Pancreas (tissue), 10 donors: ENCODE results near the gene TRAPPC5. TPM values are rescaled to one million over a fixed set of nuclear protein-coding genes. Genes with fewer than 3 reads are reported as not detected.

Experiments used
- ATAC-seq, 4 donors: fragments of 200-7000 bp; cut with Tn5 transposase; one replicate each; pipeline versions ENCODE4 v1.8.0 to v1.9.1; 2020; ENCODE audit warnings: mild to moderate bottlenecking in 4 of 4, moderate library complexity in 4 of 4
- DNase-seq, 6 donors: peaks; one replicate each; pipeline ENCODE4 v3.0.0-alpha.2; 2020
- FAIRE-seq: peaks from 2 replicates; lab custom pipeline; 2012; peaks lifted over from hg19 to GRCh38; lab: Jason Lieb, UNC
- H3K27ac ChIP-seq, 4 donors: fragments of 200-600 bp; sonication (generic); 1 replicate in 3 of 4; 2 replicates in 1 of 4; pipeline versions ENCODE4 v1.5.0 to v1.8.0; 2020
- H3K27me3 ChIP-seq, 4 donors: fragments of 200-600 bp; one replicate each; pipeline ENCODE4 v1.8.0; 2021
- H3K36me3 ChIP-seq, 3 donors: fragments of 200-600 bp; sonication (generic) in 1 of 3; one replicate each; pipeline versions ENCODE4 v1.5.0 to v1.8.0; 2020 to 2021
- H3K4me1 ChIP-seq, 3 donors: fragments of 200-600 bp; one replicate each; pipeline ENCODE4 v1.8.0; 2021
- H3K4me3 ChIP-seq, 4 donors: fragments of 200-600 bp; sonication (generic) in 2 of 4; one replicate each; pipeline versions ENCODE4 v1.5.0 to v1.8.0; 2020 to 2021
- H3K9me3 ChIP-seq, 4 donors: fragments of 200-600 bp; one replicate each; pipeline ENCODE4 v1.8.0; 2021
- CTCF ChIP-seq, 4 donors: fragments of 200-600 bp; sonication (generic) in 3 of 4; IDR thresholded peaks; one replicate each; pipeline versions ENCODE4 v1.5.0 to v1.8.0; 2021; ENCODE audit warnings: antibody characterized with exemption in 4 of 4
- WGBS, 2 donors: extraction: QIAGEN DNeasy Blood & Tissue Kit; methylation state at CpG; one replicate each; pipeline ENCODE4 v1.1.7; 2013; 5-methylcytosine and 5-hydroxymethylcytosine counted together
- intact Hi-C, 3 donors: fragments of 100-400 bp; cut with DNase I; formaldehyde crosslinking; loops; one replicate each; pipeline versions ENCODE4 v1.11.1 to v1.14.2; 2022
- polyA plus RNA-seq, 2 donors: library from polyadenylated mRNA; stranded (reverse); fragments of 200-250 nt; gene quantifications; one replicate each; pipeline ENCODE4 v1.2.3, GENCODE V29; 2013
- total RNA-seq, 6 donors: library from RNA; stranded (reverse); fragmentation: NEBNext Ultra II Directional in 4 of 6; extraction: Animal tissue kit (Norgen Biotek cat#: 25700) in 4 of 6; gene quantifications; one replicate each; pipeline versions ENCODE4 v1.2.1 to v1.2.4, GENCODE V29; 2021 to 2023
- donor health status: healthy with polysubstance abuse.
- donor health status: DM: no; HTN: no; CAD: no; lungs with moderate emphysema.
- donor health status: DM: no; HTN: no; CAD: no.
- donor health status: control.
- donor health status: control.
- donor health status: Bipolar disorder and iron deficiency.
- donor health status: DM: yes; HTN: yes; CAD: no.
- donor health status: DM: no; HTN: no; CAD: no.
- donor health status: DM: no; HTN: no; CAD: no.
- donor health status: DM: yes; HTN: yes; CAD: no.

Gene TRAPPC5
- total RNA-seq (10 to 100 TPM; 26.7 to 49.8 (median 38.3) TPM), polyA plus RNA-seq (10 to 100 TPM; 53.0 to 89.9 TPM)

DNA sequence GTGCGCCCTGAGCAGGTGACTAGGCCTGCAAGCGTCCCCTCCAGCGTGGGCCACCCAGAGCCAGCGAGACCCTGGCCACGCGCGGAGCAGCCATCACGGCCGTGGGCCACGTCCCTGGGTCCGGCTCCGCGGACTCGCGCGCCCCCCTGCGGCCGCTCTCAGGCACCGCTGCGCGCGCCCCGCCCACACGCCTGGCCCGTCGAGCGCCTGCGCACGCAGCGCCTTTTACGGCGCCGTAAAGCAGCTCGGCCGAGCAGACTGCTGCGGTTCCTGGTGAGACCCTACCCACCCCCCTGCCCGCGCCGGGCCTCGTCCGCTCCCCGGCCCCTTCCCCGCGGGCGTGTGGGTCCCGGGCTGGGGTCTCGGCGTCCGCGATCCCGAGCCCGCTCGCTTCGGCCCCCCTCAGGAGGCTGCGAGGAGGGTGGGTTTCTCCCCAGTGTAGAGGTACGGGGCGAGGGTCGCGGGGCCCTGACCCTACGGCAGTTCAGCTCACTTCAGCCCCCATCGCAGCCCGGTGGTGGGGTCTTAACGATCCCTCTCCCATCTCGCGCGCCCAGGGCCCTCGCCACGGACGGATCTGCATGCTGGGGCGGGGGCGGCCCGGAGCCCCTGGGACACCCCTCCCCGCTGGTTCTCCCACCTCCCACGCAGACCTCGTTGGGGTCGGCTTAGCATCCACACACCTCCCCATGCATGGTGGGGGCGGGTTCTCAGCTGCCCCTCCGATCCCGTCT, at the start of gene TRAPPC5:
TSS of gene TRAPPC5 (plus strand) at position 228 of the 734 bp plus-strand sequence. CDS start 1,421 bp downstream, outside the sequence.
- ATAC-seq (peak; percentile 92 to 97 (median 96)), DNase-seq (peak; percentile 78 to 97 (median 91)), FAIRE-seq (no peak)
- Histone ChIP-seq H3K4me3 (peak within 1 kb of the TSS; percentile 99 to 100 (median 100)), H3K36me3 (peaks cover 0 to 6% (median 0%) of the 10 kb centered on the region in 3 donors), H3K27me3 (no peaks in the 10 kb centered on the region), H3K9me3 (no peaks in the 10 kb centered on the region), H3K27ac (peak within 1 kb of the TSS; percentile 69 to 84 (median 78)), H3K4me1 (peaks cover 0 to 3% (median 0%) of the 10 kb centered on the region in 3 donors)
- TF ChIP-seq CTCF (IDR thresholded peaks at IDR 0.05): peak; percentile 97 to 98 (median 98)
- 0 to 1% methylated on average over 52 to 79 of the region's 79 CpGs for WGBS, 2 donors
- intact Hi-C loops: loop anchor here in 1 of 3 donors (5.0 kb wide), 1 partner anchor 113 kb away; no protein-coding TSS in a partner anchor

GRCh38 chr19:7631577-7631976, 49.1 kb upstream of the TRAPPC5 start:
- no peak for ATAC-seq
- no peaks in the 10 kb centered on the region for H3K36me3 ChIP-seq
- no peak overlapping the region for H3K27ac ChIP-seq
- H3K9me3 ChIP-seq: no peaks in the 10 kb centered on the region
- no peaks in the 10 kb centered on the region for H3K27me3 ChIP-seq
- no peak for FAIRE-seq
- H3K4me1 ChIP-seq: peaks cover 11 to 19% (median 16%) of the 10 kb centered on the region in 3 donors
- no peak overlapping the region for H3K4me3 ChIP-seq
- TF ChIP-seq CTCF (IDR thresholded peaks at IDR 0.05): no peak
- intact Hi-C loops: no loop called here
- 84 to 90% methylated on average over 12 of the region's 12 CpGs for WGBS, 2 donors
- DNase-seq: peak in 1 of 6 donors; percentile 58

DNA sequence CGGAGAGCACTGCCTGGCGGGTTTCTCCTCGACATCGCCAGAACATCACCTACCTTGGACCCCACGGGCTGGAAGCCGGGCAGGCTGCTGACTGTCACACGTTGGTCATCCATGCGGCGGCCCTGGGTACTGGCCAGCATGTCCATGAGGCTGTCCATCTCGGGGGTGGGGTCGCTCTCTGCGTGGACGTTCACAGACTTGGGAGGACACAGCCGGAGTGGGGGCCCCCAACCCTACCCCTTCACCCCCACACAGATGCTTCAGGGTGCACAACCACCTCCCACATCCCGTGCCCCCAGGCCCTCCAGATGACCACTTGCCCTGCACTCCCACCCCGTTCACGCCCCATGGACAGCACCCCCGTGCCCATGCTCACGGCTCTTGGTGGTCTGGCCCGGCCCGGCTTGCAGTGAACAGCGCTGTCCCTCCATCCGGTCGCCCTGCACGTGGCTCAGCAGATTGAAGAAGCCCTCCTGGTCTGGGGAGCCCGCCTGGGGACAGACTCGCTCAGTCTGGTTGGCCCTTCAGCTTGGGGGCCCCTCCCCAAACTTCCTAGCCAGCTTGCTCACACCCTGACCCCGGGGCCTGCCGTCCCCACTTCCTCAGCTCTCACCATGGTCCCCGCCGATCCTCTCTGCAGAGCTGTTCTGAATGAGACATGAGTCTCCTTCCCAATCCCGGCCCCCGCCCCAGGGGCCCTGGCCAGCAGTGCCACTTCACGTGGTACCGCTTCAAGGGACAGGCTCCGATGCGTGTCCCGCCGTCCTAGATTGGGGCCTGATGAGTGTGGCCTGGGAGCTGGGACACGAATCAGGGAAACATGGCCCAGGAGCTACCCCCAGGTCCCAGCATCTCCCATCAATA, 48.1 kb upstream of the TRAPPC5 start:
- WGBS, 2 donors: 85 to 90% methylated on average over 40 of the region's 40 CpGs
- Histone ChIP-seq H3K4me3 (no peak overlapping the region), H3K27me3 (no peaks in the 10 kb centered on the region), H3K9me3 (no peaks in the 10 kb centered on the region), H3K36me3 (no peaks in the 10 kb centered on the region), H3K4me1 (peaks cover 11 to 20% (median 16%) of the 10 kb centered on the region in 3 donors), H3K27ac (no peak overlapping the region)
- ATAC-seq (no peak), DNase-seq (peak in 1 of 6 donors; percentile 83), FAIRE-seq (no peak)
- TF ChIP-seq CTCF (IDR thresholded peaks at IDR 0.05): no peak
- intact Hi-C loops: no loop called here

- FAIRE-seq (no peak), DNase-seq (peak in 1 of 6 donors; percentile 39), ATAC-seq (no peak)
- WGBS, 2 donors: 0 to 12% methylated on average over 1 to 2 of the region's 2 CpGs
- no peak within 1 kb of the TSS for H3K27ac ChIP-seq
- H3K9me3 ChIP-seq: no peaks in the 10 kb centered on the region
- no peak within 1 kb of the TSS for H3K4me3 ChIP-seq
- no peak for TF ChIP-seq CTCF (IDR thresholded peaks at IDR 0.05)
- H3K27me3 ChIP-seq: no peaks in the 10 kb centered on the region
- no peaks in the 10 kb centered on the region for H3K36me3 ChIP-seq
- intact Hi-C loops: no loop called here
- peaks cover 5 to 12% (median 8%) of the 10 kb centered on the region in 3 donors for H3K4me1 ChIP-seq
Observed at GRCh38 chr19:7633698-7634097, 46.9 kb upstream of the TRAPPC5 start, which contains the start of gene PCP2. PCP2 (minus strand) TSS chr19:7633719; CDS start chr19:7633457, 262 bp downstream.
